NT2/D1 (cell line): ENCODE results near the gene ABCD2.

Source experiments
- SUZ12 ChIP-seq: IDR thresholded peaks from 2 replicates; pipeline ENCODE4 v1.6.1; 2011; ENCODE audit not compliant: insufficient read length, insufficient read depth; ENCODE audit errors: extremely low read depth
- YY1 ChIP-seq: IDR thresholded peaks from 2 replicates; pipeline ENCODE4 v1.6.1; 2011; ENCODE audit not compliant: insufficient read length, insufficient read depth

DNA sequence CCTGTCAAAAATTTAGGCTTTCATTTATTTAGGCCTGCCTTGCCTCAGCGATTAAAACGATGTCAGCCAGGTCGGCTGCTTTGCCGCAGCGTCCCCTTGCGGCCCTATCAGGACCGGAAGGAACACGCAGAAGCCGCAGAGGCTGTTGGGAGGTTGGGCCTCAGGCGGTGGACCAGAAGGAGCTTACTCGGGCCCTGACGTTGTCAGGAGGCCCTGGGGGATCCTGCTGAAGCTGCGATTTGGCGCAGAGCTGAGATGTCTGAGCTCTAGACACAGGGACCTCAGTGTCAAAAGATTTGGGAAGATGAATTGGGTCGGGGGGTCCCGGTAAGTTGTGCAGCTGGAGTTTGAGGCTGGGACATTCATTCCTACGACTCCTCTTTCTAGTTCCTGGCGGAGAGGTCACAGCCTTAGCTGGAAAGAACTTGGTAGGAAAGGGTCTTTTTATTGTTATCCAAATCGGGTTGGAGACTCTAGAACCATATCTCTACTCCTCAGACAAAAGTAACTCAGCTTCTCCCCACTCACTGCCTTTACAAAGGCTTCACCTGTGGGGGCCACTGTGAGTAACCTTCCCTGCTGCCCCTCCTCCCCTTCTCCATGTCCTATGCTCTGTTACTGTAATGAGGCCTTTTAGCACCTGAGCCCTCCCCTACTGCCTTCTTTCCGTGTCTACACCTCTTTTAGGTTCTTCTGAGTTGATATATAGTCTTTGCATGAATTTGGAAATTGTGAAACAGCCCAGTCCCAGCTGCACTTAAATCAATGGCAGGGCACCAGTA, 6.6 kb upstream of the ABCD2 start:
- TF ChIP-seq YY1: no peak
- TF ChIP-seq SUZ12: no peak
